ENCODE results near the gene NIFK.

DNA sequence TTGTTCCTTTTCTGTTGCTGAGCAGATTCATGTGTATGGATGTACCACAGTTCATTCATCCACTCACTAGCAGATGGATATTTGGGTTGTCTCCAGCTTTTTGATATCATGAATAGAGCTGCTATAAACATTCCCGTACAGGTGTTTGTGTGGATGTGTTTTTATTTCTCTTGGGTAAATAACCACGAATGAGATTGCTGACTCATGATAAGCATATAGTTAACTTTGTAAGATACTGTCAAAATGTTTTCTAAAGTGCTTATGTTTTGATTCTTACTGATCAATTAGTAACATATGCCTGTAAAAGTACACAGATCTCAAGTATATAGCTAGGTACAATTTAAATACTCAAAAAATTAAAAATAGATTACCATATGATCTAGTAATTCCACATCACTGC lies 46.5 kb upstream of the NIFK start:
- TF ChIP-seq CTCF (conservative IDR thresholded peaks at IDR 0.05 in 1 of 2, IDR thresholded peaks at IDR 0.05 in 1 of 2; ENCODE audit: extremely low read depth in 1 of 2, insufficient read depth in 1 of 2, low read depth in 1 of 2, low read length in 2 of 2): no peak
- TF ChIP-seq EZH2 (IDR thresholded peaks at IDR 0.05; ENCODE audit: borderline replicate concordance, low read length): no peak
